Measurements from ENCODE around the gene TIMM10. TPM values are rescaled to one million over a fixed set of nuclear protein-coding genes. Genes with fewer than 3 reads are reported as not detected.

Gene TIMM10
- total RNA-seq, 6 donors from 2014 or later: 7.3 to 62.2 (median 26.8) TPM

DNA sequence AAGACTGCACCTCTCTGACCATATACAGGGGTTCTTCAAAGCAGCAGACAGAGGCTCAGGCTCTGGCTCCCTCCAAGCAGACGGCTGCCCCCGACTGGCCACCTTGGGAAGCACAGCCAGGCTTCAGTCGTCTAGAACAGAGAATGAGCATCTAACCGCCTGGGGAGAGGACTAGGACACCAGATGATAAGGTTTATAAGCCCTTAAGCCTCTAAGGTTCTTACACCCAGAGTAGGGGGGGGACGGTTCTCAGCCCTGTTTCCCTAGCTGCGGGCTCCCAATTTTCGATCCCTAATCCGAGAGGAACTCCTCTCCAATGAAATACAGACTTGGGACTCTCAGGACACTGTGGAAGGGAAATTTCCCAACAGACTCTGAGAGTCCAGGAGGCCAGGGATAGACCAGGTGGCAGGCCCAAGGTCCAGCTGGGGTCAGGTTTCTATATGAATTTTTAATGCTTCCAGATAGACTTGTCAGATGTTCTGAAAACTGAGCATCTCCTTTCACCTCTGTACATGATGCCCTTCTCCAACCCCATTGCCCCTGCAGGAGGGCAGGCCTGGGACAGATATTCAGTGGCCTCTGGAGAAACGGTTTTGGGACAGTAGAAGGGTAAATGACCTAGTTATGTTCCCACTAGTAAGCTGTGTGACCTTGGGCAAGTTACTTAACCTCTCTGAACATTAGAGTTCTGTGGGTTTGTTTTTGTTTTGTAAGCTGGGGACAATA, 50.0 kb downstream of the TIMM10 start:
- Histone ChIP-seq H3K36me3 (peaks cover 0 to 18% (median 5%) of the 10 kb centered on the region in 4 donors), H3K27ac (no peak overlapping the region), H3K4me1 (peaks cover 33 to 38% (median 35%) of the 10 kb centered on the region in 4 donors), H3K4me3 (no peak overlapping the region), H3K9me3 (no peaks in the 10 kb centered on the region), H3K27me3 (peaks cover 0 to 13% (median 11%) of the 10 kb centered on the region in 4 donors)
- TF ChIP-seq EP300 (IDR thresholded peaks at IDR 0.05) (no peak), CTCF (IDR thresholded peaks at IDR 0.05) (peak; percentile 57 to 80 (median 63))
- WGBS, 2 donors: 42 to 59% methylated on average over 6 to 9 of the region's 9 CpGs
- ATAC-seq (ENCODE audit: low FRiP score in 2 of 2): peak; percentile 44 to 66
- peak; percentile 65 to 87 for DNase-seq

DNA sequence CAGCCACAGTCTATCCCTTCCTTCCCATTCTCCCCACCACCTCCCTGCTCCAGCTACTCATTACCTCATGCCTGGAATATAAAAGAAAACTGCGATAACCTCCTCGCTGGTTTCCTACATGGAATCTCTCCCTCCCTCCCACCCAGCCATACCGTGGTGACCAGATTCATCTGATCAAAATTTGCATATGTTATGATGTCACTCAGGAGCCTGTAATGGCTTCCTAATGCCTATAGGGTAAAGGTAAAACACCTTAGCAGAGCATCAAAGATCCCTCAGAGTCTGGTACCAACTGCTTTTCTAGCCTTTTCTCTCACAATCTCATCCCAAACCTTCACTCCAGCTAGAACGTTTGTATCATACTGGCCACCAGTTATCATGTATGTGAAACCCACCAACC, 50.6 kb downstream of the TIMM10 start:
- WGBS, 2 donors: 34 to 41% methylated on average over 4 of the region's 4 CpGs
- peaks cover 34 to 38% (median 35%) of the 10 kb centered on the region in 4 donors for H3K4me1 ChIP-seq
- peaks cover 0 to 11% (median 2%) of the 10 kb centered on the region in 4 donors for H3K36me3 ChIP-seq
- ATAC-seq (ENCODE audit: low FRiP score in 2 of 2) (no peak), DNase-seq (no peak)
- no peak overlapping the region for H3K4me3 ChIP-seq
- H3K27ac ChIP-seq: no peak overlapping the region
- no peaks in the 10 kb centered on the region for H3K9me3 ChIP-seq
- peaks cover 0 to 13% (median 11%) of the 10 kb centered on the region in 4 donors for H3K27me3 ChIP-seq
- TF ChIP-seq POLR2A (IDR thresholded peaks at IDR 0.05) (no peak), POLR2AphosphoS5 (IDR thresholded peaks at IDR 0.05) (no peak), EP300 (IDR thresholded peaks at IDR 0.05) (no peak), CTCF (IDR thresholded peaks at IDR 0.05) (no peak)

- H3K27ac ChIP-seq: no peak overlapping the region
- H3K4me3 ChIP-seq: no peak overlapping the region
- ATAC-seq (ENCODE audit: low FRiP score in 2 of 2) (no peak), DNase-seq (no peak)
- H3K27me3 ChIP-seq: peaks cover 0 to 18% (median 12%) of the 10 kb centered on the region in 4 donors
- whole genome bisulfite sequencing, 2 donors: 58 to 66% methylated on average over 10 to 11 of the region's 11 CpGs
- peaks cover 0 to 4% (median 0%) of the 10 kb centered on the region in 4 donors for H3K36me3 ChIP-seq
- TF ChIP-seq EP300 (IDR thresholded peaks at IDR 0.05) (no peak), POLR2A (IDR thresholded peaks at IDR 0.05) (no peak), CTCF (IDR thresholded peaks at IDR 0.05) (no peak)
- peaks cover 34 to 39% (median 35%) of the 10 kb centered on the region in 4 donors for H3K4me1 ChIP-seq
- no peaks in the 10 kb centered on the region for H3K9me3 ChIP-seq
Observed at GRCh38 chr11:57479021-57479663, 51.4 kb downstream of the TIMM10 start.

Small RNA genes within 50 kb of the gene (small RNA-seq; reads per million reads assigned to genes)
- 0 reads per million in 4 donors for gene RN7SL605P

Other genes starting within 250 kb of the TIMM10 start
- gene TNKS1BP1, start 205.8 kb downstream of the TIMM10 start, total RNA-seq: 100 to 1,000 TPM; 120 to 322 (median 184) TPM
- gene SSRP1, start 194.9 kb downstream of the TIMM10 start, total RNA-seq: 10 to 100 TPM; 48.2 to 89.6 (median 65.5) TPM
- gene P2RX3, start 192.4 kb downstream of the TIMM10 start, total RNA-seq: not detected
- gene PRG3, start 149.6 kb downstream of the TIMM10 start, total RNA-seq: not detected
- gene PRG2, start 140.1 kb downstream of the TIMM10 start, total RNA-seq: 1 to 10 TPM in 3 of 6 donors, under 1 TPM in 1, not detected in 2; 0.30 to 2.6 (median 1.6) TPM
- 100 to 1,000 TPM in 4 of 6 donors, 10 to 100 TPM in 2; 61.6 to 177 (median 118) TPM for gene SLC43A3, start 103.6 kb downstream of the TIMM10 start, total RNA-seq
- gene RTN4RL2, start 70.2 kb downstream of the TIMM10 start, total RNA-seq: 1 to 10 TPM in 5 of 6 donors, not detected in 1; 1.1 to 4.1 (median 2.0) TPM
- 10 to 100 TPM in 5 of 6 donors, 1 to 10 TPM in 1; 7.1 to 72.3 (median 13.9) TPM for gene SLC43A1, start 15.1 kb downstream of the TIMM10 start, total RNA-seq
- not detected for gene SMTNL1, start 6.8 kb upstream of the TIMM10 start, total RNA-seq
- 100 to 1,000 TPM in 1 of 6 donors, 10 to 100 TPM in 5; 39.8 to 142 (median 80.9) TPM for gene UBE2L6, start 36.9 kb upstream of the TIMM10 start, total RNA-seq
- 100 to 1,000 TPM; 306 to 573 (median 469) TPM for gene SERPING1, start 66.9 kb upstream of the TIMM10 start, total RNA-seq
- gene YPEL4, start 119.2 kb upstream of the TIMM10 start, total RNA-seq: 1 to 10 TPM in 5 of 6 donors, under 1 TPM in 1; 0.91 to 8.4 (median 3.5) TPM
- gene CLP1, start 127.0 kb upstream of the TIMM10 start, total RNA-seq: 10 to 100 TPM; 10.5 to 16.9 (median 13.4) TPM
- gene ZDHHC5, start 137.4 kb upstream of the TIMM10 start, total RNA-seq: 10 to 100 TPM; 45.1 to 81.9 (median 58.7) TPM
- gene MED19, start 181.5 kb upstream of the TIMM10 start, total RNA-seq: 10 to 100 TPM in 5 of 6 donors, 1 to 10 TPM in 1; 7.4 to 14.9 (median 13.5) TPM
- gene TMX2, start 181.8 kb upstream of the TIMM10 start, total RNA-seq: 10 to 100 TPM; 16.2 to 67.3 (median 53.1) TPM
- 100 to 1,000 TPM in 5 of 6 donors, 10 to 100 TPM in 1; 56.6 to 138 (median 120) TPM for gene SELENOH, start 210.7 kb upstream of the TIMM10 start, total RNA-seq
- not detected for gene BTBD18, start 221.1 kb upstream of the TIMM10 start, total RNA-seq
- 100 to 1,000 TPM; 136 to 232 (median 214) TPM for gene CTNND1, start 231.0 kb upstream of the TIMM10 start, total RNA-seq